Endodermal cell (in vitro differentiated cells): Measurements from ENCODE around the gene HS3ST3A1. TPM values are rescaled to one million over a fixed set of nuclear protein-coding genes. Genes with fewer than 3 reads are reported as not detected.

Experiments
- DNase-seq: peaks from one replicate; pipeline ENCODE4 v3.0.0-alpha.2; 2017
- H3K27ac ChIP-seq: 2 replicates; pipeline ENCODE4 v1.5.1; 2013; ENCODE audit warnings: mild to moderate bottlenecking, low read depth, low read length, moderate library complexity
- H3K27me3 ChIP-seq: 2 replicates; pipeline ENCODE4 v1.6.1; 2013; ENCODE audit warnings: mild to moderate bottlenecking, low read length, moderate library complexity; ENCODE audit not compliant: insufficient read depth, control insufficient read depth, poor library complexity, severe bottlenecking
- H3K36me3 ChIP-seq: 2 replicates; pipeline ENCODE4 v1.7.0; 2013; ENCODE audit warnings: mild to moderate bottlenecking, low read length, moderate library complexity; ENCODE audit not compliant: control insufficient read depth, insufficient read depth
- H3K4me1 ChIP-seq: one replicate; pipeline ENCODE4 v1.7.0; 2013; ENCODE audit warnings: low read length; ENCODE audit not compliant: control insufficient read depth, insufficient read depth
- H3K4me3 ChIP-seq: 2 replicates; pipeline ENCODE4 v1.5.1; 2013; ENCODE audit warnings: mild to moderate bottlenecking, low read length, moderate library complexity
- H3K9ac ChIP-seq: 2 replicates; pipeline ENCODE4 v1.6.1; 2013; ENCODE audit warnings: mild to moderate bottlenecking, low read length, moderate library complexity; ENCODE audit not compliant: poor library complexity, severe bottlenecking; ENCODE audit errors: extremely low read depth
- H3K9me3 ChIP-seq: 2 replicates; pipeline ENCODE4 v1.6.1; 2013; ENCODE audit warnings: mild to moderate bottlenecking, low read length, moderate library complexity; ENCODE audit not compliant: control insufficient read depth
- H3K27ac Mint-ChIP-seq: 2 replicates; pipeline ENCODE4 v1.8.0; 2020; ENCODE audit warnings: mixed read lengths
- H3K27me3 Mint-ChIP-seq: 2 replicates; pipeline ENCODE4 v1.8.0; 2021; ENCODE audit warnings: mild to moderate bottlenecking, mixed read lengths; ENCODE audit not compliant: insufficient read depth
- H3K36me3 Mint-ChIP-seq: 2 replicates; pipeline ENCODE4 v1.8.0; 2020; ENCODE audit warnings: low read depth, mixed read lengths
- H3K4me1 Mint-ChIP-seq: 2 replicates; pipeline ENCODE4 v1.8.0; 2020; ENCODE audit warnings: mixed read lengths
- H3K4me3 Mint-ChIP-seq: 2 replicates; pipeline ENCODE4 v1.8.0; 2020; ENCODE audit warnings: mild to moderate bottlenecking, moderate library complexity, mixed read lengths
- H3K9me3 Mint-ChIP-seq: 2 replicates; pipeline ENCODE4 v1.8.0; 2020; ENCODE audit warnings: mild to moderate bottlenecking, mixed read lengths
- WGBS, 2 experiments: methylation state at CpG; one replicate each; pipeline versions ENCODE4 v1.1.5 to v1.1.7; 2013; ENCODE audit warnings: missing lambda C conversion rate in 2 of 2, mixed read lengths in 1 of 2; ENCODE audit not compliant: insufficient coverage in 1 of 2, insufficient read length in 1 of 2; 5-methylcytosine and 5-hydroxymethylcytosine counted together
- total RNA-seq, 2 donors: library from RNA; stranded (reverse); fragmentation: NEBNext Ultra II Directional in 1 of 2; extraction: Animal tissue kit (Norgen Biotek cat#: 25700) in 1 of 2; gene quantifications; 2 replicates in 1 of 2; 3 replicates in 1 of 2; pipeline ENCODE4 v1.2.1, GENCODE V29; 2021
- TF ChIP-seq, protein P1 (sequence below): fragments of 200-600 bp; sonication (generic); conservative IDR thresholded peaks from 2 replicates; pipeline ENCODE4 v1.5.0; 2021; ENCODE audit warnings: antibody characterized with exemption, mild to moderate bottlenecking

The HS3ST3A1 gene
- total RNA-seq, 2 donors from 2014 or later, result 1.9 to 2.4 TPM

DNA sequence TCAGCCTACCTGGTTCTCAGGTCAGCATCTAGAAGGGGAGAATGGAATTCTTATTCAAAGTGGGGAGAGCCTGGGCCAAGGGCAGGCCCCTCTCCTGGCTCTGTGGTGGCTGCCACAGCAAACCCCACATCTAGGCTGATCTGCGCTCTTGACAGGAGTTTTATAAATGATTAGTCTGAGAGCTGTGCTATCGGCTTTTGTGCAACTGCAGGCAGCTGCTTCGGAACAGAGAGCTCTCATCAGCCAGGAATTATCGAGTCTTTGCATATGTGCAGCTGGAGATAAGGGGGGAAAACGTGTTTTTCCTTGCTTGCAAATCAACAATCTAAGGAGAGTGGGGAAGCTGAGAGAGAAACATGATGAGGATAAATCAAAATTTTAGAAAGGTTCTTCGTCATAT lies 91.7 kb downstream of the HS3ST3A1 start:
- H3K9me3 Mint-ChIP-seq, result no peaks in the 10 kb centered on the region
- 80 to 87% methylated on average over 5 to 6 of the region's 6 CpGs for WGBS, 2 experiments
- Histone ChIP-seq H3K4me3 (no peak overlapping the region), H3K4me1 (no peaks in the 10 kb centered on the region), H3K36me3 (no peaks in the 10 kb centered on the region), H3K9ac (no peak overlapping the region), H3K27me3 (no peaks in the 10 kb centered on the region), H3K9me3 (no peaks in the 10 kb centered on the region), H3K27ac (no peak overlapping the region)
- H3K4me1 Mint-ChIP-seq, result peaks cover 10% of the 10 kb centered on the region
- H3K4me3 Mint-ChIP-seq, result no peak overlapping the region
- H3K27ac Mint-ChIP-seq, result no peak overlapping the region
- DNase-seq, result peak; percentile 58
- TF ChIP-seq, protein P1, sequence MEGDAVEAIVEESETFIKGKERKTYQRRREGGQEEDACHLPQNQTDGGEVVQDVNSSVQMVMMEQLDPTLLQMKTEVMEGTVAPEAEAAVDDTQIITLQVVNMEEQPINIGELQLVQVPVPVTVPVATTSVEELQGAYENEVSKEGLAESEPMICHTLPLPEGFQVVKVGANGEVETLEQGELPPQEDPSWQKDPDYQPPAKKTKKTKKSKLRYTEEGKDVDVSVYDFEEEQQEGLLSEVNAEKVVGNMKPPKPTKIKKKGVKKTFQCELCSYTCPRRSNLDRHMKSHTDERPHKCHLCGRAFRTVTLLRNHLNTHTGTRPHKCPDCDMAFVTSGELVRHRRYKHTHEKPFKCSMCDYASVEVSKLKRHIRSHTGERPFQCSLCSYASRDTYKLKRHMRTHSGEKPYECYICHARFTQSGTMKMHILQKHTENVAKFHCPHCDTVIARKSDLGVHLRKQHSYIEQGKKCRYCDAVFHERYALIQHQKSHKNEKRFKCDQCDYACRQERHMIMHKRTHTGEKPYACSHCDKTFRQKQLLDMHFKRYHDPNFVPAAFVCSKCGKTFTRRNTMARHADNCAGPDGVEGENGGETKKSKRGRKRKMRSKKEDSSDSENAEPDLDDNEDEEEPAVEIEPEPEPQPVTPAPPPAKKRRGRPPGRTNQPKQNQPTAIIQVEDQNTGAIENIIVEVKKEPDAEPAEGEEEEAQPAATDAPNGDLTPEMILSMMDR, result no peak
- H3K36me3 Mint-ChIP-seq, result no peaks in the 10 kb centered on the region
- no peaks in the 10 kb centered on the region for H3K27me3 Mint-ChIP-seq

DNA sequence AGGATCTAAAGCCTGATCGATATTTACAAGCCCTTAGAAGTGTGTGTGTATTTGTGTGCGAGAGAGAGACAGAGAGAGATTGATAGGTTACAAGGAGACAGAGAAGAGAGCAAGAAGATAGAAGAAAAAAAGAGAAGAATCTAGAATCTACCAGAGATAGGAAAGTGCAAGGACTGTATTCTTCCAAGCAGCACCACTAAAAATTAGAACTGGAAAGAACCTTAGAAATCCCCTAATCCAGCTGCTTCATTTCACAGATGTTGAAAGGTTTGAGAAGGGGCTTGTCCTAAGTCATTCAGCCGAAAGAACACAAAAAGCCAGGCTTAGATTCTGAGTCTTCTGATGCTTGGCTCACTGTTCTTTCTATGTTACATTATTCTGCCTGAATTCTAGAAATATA lies 92.2 kb downstream of the HS3ST3A1 start:
- no peak overlapping the region for H3K9ac ChIP-seq
- no peak overlapping the region for H3K4me3 ChIP-seq
- TF ChIP-seq, protein P1, result no peak
- Mint-ChIP-seq H3K27me3 (no peaks in the 10 kb centered on the region), H3K9me3 (no peaks in the 10 kb centered on the region), H3K27ac (no peak overlapping the region), H3K4me1 (peaks cover 12% of the 10 kb centered on the region), H3K36me3 (no peaks in the 10 kb centered on the region), H3K4me3 (no peak overlapping the region)
- 91 to 100% methylated on average over 3 of the region's 3 CpGs for WGBS, 2 experiments
- no peaks in the 10 kb centered on the region for H3K36me3 ChIP-seq
- no peak overlapping the region for H3K27ac ChIP-seq
- H3K9me3 ChIP-seq, result no peaks in the 10 kb centered on the region
- no peak for DNase-seq
- H3K27me3 ChIP-seq, result no peaks in the 10 kb centered on the region
- no peaks in the 10 kb centered on the region for H3K4me1 ChIP-seq

DNA sequence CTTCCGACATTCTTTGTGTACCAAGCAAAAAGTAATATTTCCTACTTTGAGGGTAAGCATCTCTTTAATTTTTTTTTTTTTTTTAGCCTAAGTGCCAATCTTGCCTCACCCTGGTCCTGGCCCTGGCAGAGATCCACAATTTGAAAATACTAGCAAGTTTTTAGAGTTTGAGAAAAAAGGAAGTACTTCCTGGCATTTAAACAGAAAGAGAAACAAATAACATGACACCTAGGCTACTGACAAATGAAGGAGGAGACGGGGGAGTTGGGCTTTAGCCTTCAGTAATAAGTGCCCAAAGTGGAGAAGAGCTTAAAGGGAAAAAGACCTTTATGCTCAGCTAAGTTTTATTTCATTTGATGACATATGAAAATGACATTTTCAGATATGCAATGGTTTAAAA lies 92.8 kb downstream of the HS3ST3A1 start:
- Histone ChIP-seq H3K9me3 (no peaks in the 10 kb centered on the region), H3K27ac (no peak overlapping the region), H3K9ac (no peak overlapping the region), H3K27me3 (no peaks in the 10 kb centered on the region), H3K4me3 (no peak overlapping the region), H3K4me1 (no peaks in the 10 kb centered on the region), H3K36me3 (no peaks in the 10 kb centered on the region)
- no peaks in the 10 kb centered on the region for H3K36me3 Mint-ChIP-seq
- no peak for DNase-seq
- TF ChIP-seq, protein P1, result no peak
- 89 to 100% methylated on average over 1 to 2 of the region's 2 CpGs for WGBS, 2 experiments
- peaks cover 12% of the 10 kb centered on the region for H3K4me1 Mint-ChIP-seq
- H3K27me3 Mint-ChIP-seq, result no peaks in the 10 kb centered on the region
- no peaks in the 10 kb centered on the region for H3K9me3 Mint-ChIP-seq
- no peak overlapping the region for H3K27ac Mint-ChIP-seq
- no peak overlapping the region for H3K4me3 Mint-ChIP-seq
